ENCODE data around the gene SERAC1.

The SERAC1 gene

GRCh38 chr6:158198461-158198860 is 30.4 kb upstream of the SERAC1 start:
- DNase-seq (ENCODE audit: low read depth in 1 of 2, low spot score in 1 of 2): no peak
- no peaks in the 10 kb centered on the region for H3K27me3 ChIP-seq (ENCODE audit: insufficient read depth, poor library complexity, severe bottlenecking)
- H3K27ac ChIP-seq (replicated peaks): no peak overlapping the region
- H3K4me3 ChIP-seq (replicated peaks; ENCODE audit: insufficient read depth, low read length): no peak overlapping the region
- TF ChIP-seq, protein P1, sequence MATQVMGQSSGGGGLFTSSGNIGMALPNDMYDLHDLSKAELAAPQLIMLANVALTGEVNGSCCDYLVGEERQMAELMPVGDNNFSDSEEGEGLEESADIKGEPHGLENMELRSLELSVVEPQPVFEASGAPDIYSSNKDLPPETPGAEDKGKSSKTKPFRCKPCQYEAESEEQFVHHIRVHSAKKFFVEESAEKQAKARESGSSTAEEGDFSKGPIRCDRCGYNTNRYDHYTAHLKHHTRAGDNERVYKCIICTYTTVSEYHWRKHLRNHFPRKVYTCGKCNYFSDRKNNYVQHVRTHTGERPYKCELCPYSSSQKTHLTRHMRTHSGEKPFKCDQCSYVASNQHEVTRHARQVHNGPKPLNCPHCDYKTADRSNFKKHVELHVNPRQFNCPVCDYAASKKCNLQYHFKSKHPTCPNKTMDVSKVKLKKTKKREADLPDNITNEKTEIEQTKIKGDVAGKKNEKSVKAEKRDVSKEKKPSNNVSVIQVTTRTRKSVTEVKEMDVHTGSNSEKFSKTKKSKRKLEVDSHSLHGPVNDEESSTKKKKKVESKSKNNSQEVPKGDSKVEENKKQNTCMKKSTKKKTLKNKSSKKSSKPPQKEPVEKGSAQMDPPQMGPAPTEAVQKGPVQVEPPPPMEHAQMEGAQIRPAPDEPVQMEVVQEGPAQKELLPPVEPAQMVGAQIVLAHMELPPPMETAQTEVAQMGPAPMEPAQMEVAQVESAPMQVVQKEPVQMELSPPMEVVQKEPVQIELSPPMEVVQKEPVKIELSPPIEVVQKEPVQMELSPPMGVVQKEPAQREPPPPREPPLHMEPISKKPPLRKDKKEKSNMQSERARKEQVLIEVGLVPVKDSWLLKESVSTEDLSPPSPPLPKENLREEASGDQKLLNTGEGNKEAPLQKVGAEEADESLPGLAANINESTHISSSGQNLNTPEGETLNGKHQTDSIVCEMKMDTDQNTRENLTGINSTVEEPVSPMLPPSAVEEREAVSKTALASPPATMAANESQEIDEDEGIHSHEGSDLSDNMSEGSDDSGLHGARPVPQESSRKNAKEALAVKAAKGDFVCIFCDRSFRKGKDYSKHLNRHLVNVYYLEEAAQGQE (IDR thresholded peaks at IDR 0.05; ENCODE audit: insufficient replicate concordance, low read depth): no peak
- no peak for TF ChIP-seq GABPA (IDR thresholded peaks at IDR 0.05; ENCODE audit: low read depth)
- TF ChIP-seq POLR2AphosphoS5 (IDR thresholded peaks at IDR 0.05; ENCODE audit: low read depth): no peak
- TF ChIP-seq SPI1 (IDR thresholded peaks at IDR 0.05; ENCODE audit: borderline replicate concordance, low read depth): no peak
- TF ChIP-seq, protein P2, sequence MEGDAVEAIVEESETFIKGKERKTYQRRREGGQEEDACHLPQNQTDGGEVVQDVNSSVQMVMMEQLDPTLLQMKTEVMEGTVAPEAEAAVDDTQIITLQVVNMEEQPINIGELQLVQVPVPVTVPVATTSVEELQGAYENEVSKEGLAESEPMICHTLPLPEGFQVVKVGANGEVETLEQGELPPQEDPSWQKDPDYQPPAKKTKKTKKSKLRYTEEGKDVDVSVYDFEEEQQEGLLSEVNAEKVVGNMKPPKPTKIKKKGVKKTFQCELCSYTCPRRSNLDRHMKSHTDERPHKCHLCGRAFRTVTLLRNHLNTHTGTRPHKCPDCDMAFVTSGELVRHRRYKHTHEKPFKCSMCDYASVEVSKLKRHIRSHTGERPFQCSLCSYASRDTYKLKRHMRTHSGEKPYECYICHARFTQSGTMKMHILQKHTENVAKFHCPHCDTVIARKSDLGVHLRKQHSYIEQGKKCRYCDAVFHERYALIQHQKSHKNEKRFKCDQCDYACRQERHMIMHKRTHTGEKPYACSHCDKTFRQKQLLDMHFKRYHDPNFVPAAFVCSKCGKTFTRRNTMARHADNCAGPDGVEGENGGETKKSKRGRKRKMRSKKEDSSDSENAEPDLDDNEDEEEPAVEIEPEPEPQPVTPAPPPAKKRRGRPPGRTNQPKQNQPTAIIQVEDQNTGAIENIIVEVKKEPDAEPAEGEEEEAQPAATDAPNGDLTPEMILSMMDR (IDR thresholded peaks at IDR 0.05; ENCODE audit: insufficient read depth, low read length): no peak

- Histone ChIP-seq H3K27me3 (ENCODE audit: insufficient read depth, poor library complexity, severe bottlenecking) (no peaks in the 10 kb centered on the region), H3K27ac (replicated peaks) (no peak overlapping the region), H3K4me3 (replicated peaks; ENCODE audit: insufficient read depth, low read length) (no peak overlapping the region)
- no peak for DNase-seq (ENCODE audit: low read depth in 1 of 2, low spot score in 1 of 2)
- TF ChIP-seq, protein P2 (IDR thresholded peaks at IDR 0.05; ENCODE audit: insufficient read depth, low read length): no peak
- TF ChIP-seq GABPA (IDR thresholded peaks at IDR 0.05; ENCODE audit: low read depth) (no peak), SPI1 (IDR thresholded peaks at IDR 0.05; ENCODE audit: borderline replicate concordance, low read depth) (no peak), POLR2AphosphoS5 (IDR thresholded peaks at IDR 0.05; ENCODE audit: low read depth) (no peak)
- TF ChIP-seq, protein P1 (IDR thresholded peaks at IDR 0.05; ENCODE audit: insufficient replicate concordance, low read depth): no peak
Measured at GRCh38 chr6:158194487-158195280, 26.6 kb upstream of the SERAC1 start.

GRCh38 chr6:158191761-158192160 is 23.7 kb upstream of the SERAC1 start:
- H3K27ac ChIP-seq (replicated peaks): no peak overlapping the region
- TF ChIP-seq, protein P2 (IDR thresholded peaks at IDR 0.05; ENCODE audit: insufficient read depth, low read length): no peak
- TF ChIP-seq GABPA (IDR thresholded peaks at IDR 0.05; ENCODE audit: low read depth) (no peak), POLR2AphosphoS5 (IDR thresholded peaks at IDR 0.05; ENCODE audit: low read depth) (no peak)
- TF ChIP-seq, protein P1 (IDR thresholded peaks at IDR 0.05; ENCODE audit: insufficient replicate concordance, low read depth): no peak
- no peak for DNase-seq (ENCODE audit: low read depth in 1 of 2, low spot score in 1 of 2)
- no peak overlapping the region for H3K4me3 ChIP-seq (replicated peaks; ENCODE audit: insufficient read depth, low read length)
- no peaks in the 10 kb centered on the region for H3K27me3 ChIP-seq (ENCODE audit: insufficient read depth, poor library complexity, severe bottlenecking)

Data from HL-60 (cell line).